Neutrophil (primary cell): ENCODE measurements around the gene IRS2.

Experiments
- H3K27ac ChIP-seq: fragments of 200-600 bp; sonication (generic); 2 replicates; pipeline ENCODE4 v1.5.1; 2016; ENCODE audit warnings: mild to moderate bottlenecking, moderate library complexity
- H3K27me3 ChIP-seq: fragments of 200-600 bp; sonication (generic); 2 replicates; pipeline ENCODE4 v1.6.0; 2016; ENCODE audit warnings: mild to moderate bottlenecking
- H3K36me3 ChIP-seq: fragments of 200-600 bp; sonication (generic); 2 replicates; pipeline ENCODE4 v1.5.1; 2017
- H3K4me1 ChIP-seq, 2 experiments: fragments of 200-600 bp in 1 of 2; sonication (generic) in 1 of 2; 1 replicate in 1 of 2; 2 replicates in 1 of 2; pipeline versions ENCODE4 v1.5.1 to v1.6.1; 2013 to 2016; ENCODE audit warnings: low read depth in 1 of 2, low read length in 1 of 2, mild to moderate bottlenecking in 1 of 2, moderate library complexity in 1 of 2; ENCODE audit not compliant: control insufficient read depth in 1 of 2, insufficient read depth in 1 of 2
- H3K4me3 ChIP-seq, 2 experiments: fragments of 200-600 bp in 1 of 2; sonication (generic) in 1 of 2; 1 replicate in 1 of 2; 2 replicates in 1 of 2; pipeline ENCODE4 v1.5.1; 2013 to 2016; ENCODE audit warnings: low read depth in 1 of 2, low read length in 1 of 2, mild to moderate bottlenecking in 1 of 2, moderate library complexity in 1 of 2
- H3K9me3 ChIP-seq: fragments of 200-600 bp; sonication (generic); 2 replicates; pipeline ENCODE4 v1.5.1; 2016
- CTCF ChIP-seq: fragments of 200-600 bp; sonication (generic); IDR thresholded peaks from 2 replicates; pipeline ENCODE4 v1.5.1; 2016; ENCODE audit warnings: antibody characterized with exemption

IRS2 gene

DNA sequence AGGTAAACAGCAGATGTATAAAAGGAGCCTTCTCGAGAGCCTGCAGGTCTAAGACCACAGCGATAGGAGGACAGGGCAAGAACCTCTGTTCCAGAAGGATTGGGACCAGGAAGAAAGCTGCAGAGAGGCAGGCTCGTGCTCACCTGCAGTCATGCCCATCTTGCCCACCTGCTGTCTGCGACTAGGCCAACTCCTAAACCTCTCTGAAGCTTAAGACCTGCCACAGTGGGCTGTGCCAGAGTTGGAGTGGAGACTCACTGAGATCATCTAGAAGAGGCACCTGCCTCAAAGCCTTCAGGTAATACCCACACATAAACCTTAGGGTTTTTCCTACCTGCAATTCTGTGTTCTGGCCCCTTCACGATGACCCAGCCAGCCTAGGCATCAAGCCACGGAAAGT, 68.7 kb downstream of the IRS2 start:
- no peaks in the 10 kb centered on the region for H3K9me3 ChIP-seq
- H3K27me3 ChIP-seq = peaks cover 7% of the 10 kb centered on the region
- H3K4me3 ChIP-seq = no peak overlapping the region
- peaks cover 4 to 12% of the 10 kb centered on the region in 2 experiments for H3K4me1 ChIP-seq
- no peak for TF ChIP-seq CTCF
- H3K27ac ChIP-seq = no peak overlapping the region
- no peaks in the 10 kb centered on the region for H3K36me3 ChIP-seq

DNA sequence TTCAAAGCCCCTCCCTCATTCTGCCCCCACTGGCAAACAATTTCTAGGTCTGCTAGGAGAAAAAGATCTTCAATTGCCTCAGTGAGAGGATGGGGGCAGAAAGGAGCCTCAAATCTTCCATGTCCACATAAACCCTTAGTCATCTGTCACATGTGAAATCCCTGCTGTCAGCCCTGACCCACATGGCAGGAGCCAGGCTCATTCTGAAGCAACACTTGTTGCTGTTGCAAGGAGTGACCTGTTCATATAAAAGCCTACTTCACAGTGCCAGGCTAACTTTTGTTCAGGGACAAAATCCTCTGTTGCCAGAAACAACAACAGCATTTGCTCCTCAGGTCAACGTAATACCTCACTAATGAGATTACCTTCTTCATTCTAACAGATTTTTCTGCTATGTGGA, 70.5 kb downstream of the IRS2 start:
- peaks cover 7% of the 10 kb centered on the region for H3K27me3 ChIP-seq
- H3K36me3 ChIP-seq = no peaks in the 10 kb centered on the region
- TF ChIP-seq CTCF = no peak
- H3K4me1 ChIP-seq = peaks cover 4 to 12% of the 10 kb centered on the region in 2 experiments
- no peaks in the 10 kb centered on the region for H3K9me3 ChIP-seq
- no peak overlapping the region for H3K4me3 ChIP-seq
- no peak overlapping the region for H3K27ac ChIP-seq

- Histone ChIP-seq H3K9me3 (no peaks in the 10 kb centered on the region), H3K36me3 (no peaks in the 10 kb centered on the region), H3K27ac (no peak overlapping the region), H3K27me3 (no peaks in the 10 kb centered on the region), H3K4me1 (peaks cover 4 to 6% of the 10 kb centered on the region in 2 experiments), H3K4me3 (no peak overlapping the region)
- TF ChIP-seq CTCF = no peak
Observed at GRCh38 chr13:109713681-109714080, 72.7 kb downstream of the IRS2 start.

DNA sequence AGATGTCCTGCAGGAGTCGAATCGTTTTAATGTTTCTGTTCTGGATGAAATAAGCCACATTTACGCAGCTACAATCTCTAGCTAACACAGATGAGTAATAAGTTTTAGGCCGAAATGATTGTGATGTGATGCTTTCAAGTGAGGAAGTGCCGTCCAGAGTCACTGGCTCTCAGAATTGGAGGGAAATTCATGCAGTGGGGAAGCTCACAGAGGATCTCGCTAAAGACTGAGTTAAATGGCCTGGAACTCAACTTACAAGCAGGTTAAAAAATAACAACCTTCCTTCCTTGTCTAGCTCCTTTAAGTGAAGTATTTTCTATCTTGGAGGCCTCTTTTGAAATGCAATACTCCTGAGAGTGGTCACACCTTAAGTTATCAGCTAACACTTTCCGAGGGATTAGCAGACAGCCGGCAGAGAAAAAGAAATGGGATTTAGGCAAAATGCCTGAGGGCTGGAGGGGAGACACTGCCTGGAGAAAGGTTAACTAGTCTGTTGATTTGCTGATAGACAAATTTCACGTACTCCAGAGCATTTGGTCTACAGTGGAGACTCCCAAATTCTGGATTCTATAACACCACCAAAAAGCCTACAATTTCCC, 74.2 kb downstream of the IRS2 start:
- H3K27ac ChIP-seq = no peak overlapping the region
- no peaks in the 10 kb centered on the region for H3K27me3 ChIP-seq
- H3K9me3 ChIP-seq = no peaks in the 10 kb centered on the region
- H3K4me1 ChIP-seq = peaks cover 10 to 11% of the 10 kb centered on the region in 2 experiments
- no peak overlapping the region for H3K4me3 ChIP-seq
- TF ChIP-seq CTCF = no peak
- H3K36me3 ChIP-seq = no peaks in the 10 kb centered on the region

- no peak overlapping the region for H3K4me3 ChIP-seq
- no peak for TF ChIP-seq CTCF
- H3K4me1 ChIP-seq = peaks cover 36 to 37% of the 10 kb centered on the region in 2 experiments
- no peaks in the 10 kb centered on the region for H3K27me3 ChIP-seq
- H3K36me3 ChIP-seq = no peaks in the 10 kb centered on the region
- no peaks in the 10 kb centered on the region for H3K9me3 ChIP-seq
- H3K27ac ChIP-seq = peak overlapping the region; percentile 43
Observed at GRCh38 chr13:109707742-109708617, 78.4 kb downstream of the IRS2 start.
